HEK293T (cell line): ENCODE results near the gene SCUBE1.

Experiments
- CTCF ChIA-PET: fragments of 350-600 bp; formaldehyde crosslinking; extraction: SDS; loops from one replicate; lab custom pipeline; 2021; ENCODE audit warnings: antibody characterized with exemption, inconsistent platforms; lab: Yijun Ruan, JAX
- POLR2A ChIA-PET: fragments of 350-600 bp; formaldehyde crosslinking; extraction: SDS; loops from one replicate; lab custom pipeline; 2020; ENCODE audit warnings: antibody characterized with exemption, inconsistent platforms; lab: Yijun Ruan, JAX
- DNase-seq: peaks from one replicate; pipeline ENCODE4 v3.0.0; 2012; ENCODE audit warnings: mixed read lengths; ENCODE audit errors: extremely low spot score
- ARNT ChIP-seq: fragments of 450-650 bp; IDR thresholded peaks from 2 replicates; pipeline ENCODE4 v1.6.1; 2017; ENCODE audit warnings: mild to moderate bottlenecking
- BHLHE40 ChIP-seq: fragments of 450-650 bp; IDR thresholded peaks from 2 replicates; pipeline ENCODE4 v1.6.1; 2016; ENCODE audit warnings: mild to moderate bottlenecking, moderate library complexity, borderline replicate concordance
- CTBP1 ChIP-seq: fragments of 450-650 bp; IDR thresholded peaks from 2 replicates; pipeline ENCODE4 v1.6.1; 2016; ENCODE audit warnings: borderline replicate concordance
- ELF4 ChIP-seq: fragments of 450-650 bp; IDR thresholded peaks from 2 replicates; pipeline ENCODE4 v1.6.1; 2017; ENCODE audit warnings: antibody characterized with exemption
- FOXA1 ChIP-seq: fragments of 450-650 bp; IDR thresholded peaks from 2 replicates; pipeline ENCODE4 v1.6.1; 2016; ENCODE audit warnings: mild to moderate bottlenecking
- FOXK2 ChIP-seq: fragments of 450-650 bp; IDR thresholded peaks from 2 replicates; pipeline ENCODE4 v1.6.1; 2016; ENCODE audit warnings: mild to moderate bottlenecking
- FOXM1 ChIP-seq: fragments of 450-650 bp; IDR thresholded peaks from 2 replicates; pipeline ENCODE4 v1.6.1; 2017; ENCODE audit warnings: mild to moderate bottlenecking, borderline replicate concordance
- HDGF ChIP-seq: fragments of 450-650 bp; IDR thresholded peaks from 2 replicates; pipeline ENCODE4 v1.6.1; 2017; ENCODE audit warnings: antibody characterized with exemption, borderline replicate concordance
- L3MBTL2 ChIP-seq: fragments of 450-650 bp; conservative IDR thresholded peaks from 2 replicates; pipeline ENCODE4 v1.6.1; 2016; ENCODE audit warnings: mild to moderate bottlenecking
- LEF1 ChIP-seq: fragments of 450-650 bp; IDR thresholded peaks from 2 replicates; pipeline ENCODE4 v1.6.1; 2017; ENCODE audit warnings: mild to moderate bottlenecking, borderline replicate concordance
- NFRKB ChIP-seq: fragments of 450-650 bp; IDR thresholded peaks from 2 replicates; pipeline ENCODE4 v1.6.1; 2016; ENCODE audit warnings: mild to moderate bottlenecking, moderate library complexity
- SP1 ChIP-seq: fragments of 450-650 bp; IDR thresholded peaks from 2 replicates; pipeline ENCODE4 v1.6.1; 2017
- SUZ12 ChIP-seq: fragments of 450-650 bp; IDR thresholded peaks from 2 replicates; pipeline ENCODE4 v1.6.1; 2016; ENCODE audit warnings: mild to moderate bottlenecking
- TARDBP ChIP-seq: fragments of 450-650 bp; IDR thresholded peaks from 2 replicates; pipeline ENCODE4 v1.6.1; 2016
- ZNF384 ChIP-seq: fragments of 450-650 bp; IDR thresholded peaks from 2 replicates; pipeline ENCODE4 v1.6.1; 2016
- TF ChIP-seq, protein P1 (sequence below): fragments of 450-650 bp; IDR thresholded peaks from 2 replicates; pipeline ENCODE4 v1.6.1; 2016

The SCUBE1 gene

DNA sequence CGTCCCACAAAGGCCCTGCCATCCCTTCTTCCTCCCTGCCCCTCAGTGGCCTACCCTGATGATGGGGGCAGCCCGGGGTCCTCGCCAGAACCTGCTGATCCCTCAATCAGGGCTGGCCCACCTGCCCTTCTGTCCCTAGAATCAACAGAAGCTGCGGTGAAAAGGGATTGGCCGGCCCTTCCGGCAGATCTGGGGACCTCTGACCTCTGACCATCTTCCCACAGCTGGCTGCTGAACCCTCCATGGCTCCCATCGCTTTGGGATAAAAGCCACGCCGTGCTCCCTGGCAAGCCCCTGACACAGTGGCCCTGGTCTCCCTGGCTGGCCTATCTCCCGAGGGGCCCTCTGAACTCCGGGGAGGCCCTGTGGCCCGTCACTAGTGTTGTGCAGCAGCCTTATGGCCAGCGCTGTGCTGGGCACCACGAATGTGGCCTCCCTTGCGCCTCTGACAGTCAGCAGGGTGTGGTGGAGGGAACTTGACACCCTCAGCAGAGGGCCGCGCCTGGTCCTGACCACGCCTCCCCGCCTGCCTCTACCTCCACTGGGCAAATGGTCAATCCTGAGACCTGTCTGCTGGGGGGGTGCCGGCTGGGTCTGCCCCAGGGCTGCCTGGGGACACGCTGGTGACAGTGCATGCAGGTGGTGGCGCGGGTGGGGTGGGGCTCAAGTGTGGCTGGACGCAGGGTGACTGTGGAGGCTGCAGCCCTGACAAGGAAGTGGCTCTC lies 98.2 kb downstream of the SCUBE1 start:
- TF ChIP-seq CTBP1 (no peak), ARNT (no peak), BHLHE40 (no peak), SP1 (no peak), TARDBP (no peak)
- ChIA-PET CTCF (no interaction called here), POLR2A (no interaction called here)

DNA sequence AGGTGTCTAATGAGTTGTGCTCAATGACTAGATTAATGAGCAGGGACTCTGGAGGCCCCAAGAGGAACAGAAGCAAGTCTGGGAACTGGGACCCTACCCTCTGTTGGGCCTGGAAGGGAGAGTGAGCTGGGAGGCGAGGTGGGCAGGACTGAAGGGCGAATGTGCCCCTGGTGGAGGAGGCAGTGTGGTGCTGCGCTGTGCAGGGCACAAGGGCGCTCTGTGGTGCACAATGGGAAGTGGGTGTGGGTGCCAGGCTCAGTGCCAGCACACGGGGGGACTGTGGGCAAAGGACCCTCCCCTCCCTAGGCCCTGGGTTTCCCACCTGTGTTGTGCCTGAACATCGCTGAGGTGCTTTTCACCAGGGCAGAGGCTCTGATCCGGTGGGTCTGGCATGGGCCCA lies 98.8 kb downstream of the SCUBE1 start:
- DNase-seq = no peak
- no peak for TF ChIP-seq HDGF
- no peak for TF ChIP-seq CTBP1
- TF ChIP-seq, protein P1, sequence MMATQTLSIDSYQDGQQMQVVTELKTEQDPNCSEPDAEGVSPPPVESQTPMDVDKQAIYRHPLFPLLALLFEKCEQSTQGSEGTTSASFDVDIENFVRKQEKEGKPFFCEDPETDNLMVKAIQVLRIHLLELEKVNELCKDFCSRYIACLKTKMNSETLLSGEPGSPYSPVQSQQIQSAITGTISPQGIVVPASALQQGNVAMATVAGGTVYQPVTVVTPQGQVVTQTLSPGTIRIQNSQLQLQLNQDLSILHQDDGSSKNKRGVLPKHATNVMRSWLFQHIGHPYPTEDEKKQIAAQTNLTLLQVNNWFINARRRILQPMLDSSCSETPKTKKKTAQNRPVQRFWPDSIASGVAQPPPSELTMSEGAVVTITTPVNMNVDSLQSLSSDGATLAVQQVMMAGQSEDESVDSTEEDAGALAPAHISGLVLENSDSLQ = no peak
- no peak for TF ChIP-seq FOXM1
- TF ChIP-seq LEF1 = no peak
- TF ChIP-seq L3MBTL2 = no peak
- TF ChIP-seq NFRKB = no peak
- ChIA-PET CTCF (interaction anchor here (1.3 kb wide), 1 partner anchor 25 kb away, joined by 3 read pairs; no protein-coding TSS in a partner anchor), POLR2A (no interaction called here)

More for the DNA sequence above, 98.2 kb downstream of the SCUBE1 start:
- DNase-seq = no peak

DNA sequence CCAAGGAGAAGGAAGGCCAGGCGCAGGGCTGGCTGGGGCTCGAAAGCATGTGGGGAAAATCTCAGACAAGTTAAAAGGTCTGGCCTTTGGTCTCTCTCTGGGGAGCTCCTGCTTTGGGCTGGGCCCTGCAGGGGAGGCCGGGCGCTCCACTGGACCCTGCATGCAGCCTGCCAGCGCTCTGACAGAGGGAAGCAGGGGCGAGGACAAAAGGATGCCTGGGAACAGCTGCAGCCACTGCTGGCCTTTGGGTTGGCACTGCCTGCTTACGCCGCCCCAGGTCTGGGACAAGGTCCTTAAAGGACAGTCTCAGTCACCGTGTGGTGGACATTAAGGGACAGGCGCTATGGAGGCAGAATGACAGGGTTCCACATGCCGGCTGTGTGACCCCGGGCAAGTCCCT lies 99.8 kb downstream of the SCUBE1 start:
- no peak for TF ChIP-seq CTBP1
- TF ChIP-seq, protein P1 = no peak
- TF ChIP-seq SUZ12 = no peak
- no peak for TF ChIP-seq NFRKB
- CTCF ChIA-PET = interaction anchor here (1.3 kb wide), 1 partner anchor 27 kb away, joined by 3 read pairs; no protein-coding TSS in a partner anchor
- POLR2A ChIA-PET = no interaction called here
- DNase-seq = no peak

DNA sequence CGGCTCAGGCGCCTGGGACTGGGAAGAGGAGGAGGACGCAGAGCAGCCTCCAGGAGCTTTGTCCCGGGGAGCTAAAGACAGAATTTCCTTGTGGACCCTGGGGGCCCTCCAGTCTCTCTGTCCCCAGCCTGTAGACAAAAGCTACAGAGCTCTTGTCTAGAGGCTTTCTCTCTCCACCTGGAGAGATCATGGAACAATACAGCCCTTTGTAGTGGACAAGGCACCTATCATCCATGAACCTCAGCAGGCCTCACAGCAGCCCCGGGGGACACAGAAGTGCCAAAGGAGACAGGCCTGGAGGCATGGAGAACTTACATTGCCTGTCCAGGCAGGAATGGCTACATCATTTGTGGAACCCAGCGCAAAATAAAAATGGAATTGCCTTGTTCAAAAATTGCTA lies 100.5 kb downstream of the SCUBE1 start:
- CTCF ChIA-PET = no interaction called here
- TF ChIP-seq FOXM1 = no peak
- TF ChIP-seq HDGF = no peak
- POLR2A ChIA-PET = no interaction called here
- DNase-seq = no peak

DNA sequence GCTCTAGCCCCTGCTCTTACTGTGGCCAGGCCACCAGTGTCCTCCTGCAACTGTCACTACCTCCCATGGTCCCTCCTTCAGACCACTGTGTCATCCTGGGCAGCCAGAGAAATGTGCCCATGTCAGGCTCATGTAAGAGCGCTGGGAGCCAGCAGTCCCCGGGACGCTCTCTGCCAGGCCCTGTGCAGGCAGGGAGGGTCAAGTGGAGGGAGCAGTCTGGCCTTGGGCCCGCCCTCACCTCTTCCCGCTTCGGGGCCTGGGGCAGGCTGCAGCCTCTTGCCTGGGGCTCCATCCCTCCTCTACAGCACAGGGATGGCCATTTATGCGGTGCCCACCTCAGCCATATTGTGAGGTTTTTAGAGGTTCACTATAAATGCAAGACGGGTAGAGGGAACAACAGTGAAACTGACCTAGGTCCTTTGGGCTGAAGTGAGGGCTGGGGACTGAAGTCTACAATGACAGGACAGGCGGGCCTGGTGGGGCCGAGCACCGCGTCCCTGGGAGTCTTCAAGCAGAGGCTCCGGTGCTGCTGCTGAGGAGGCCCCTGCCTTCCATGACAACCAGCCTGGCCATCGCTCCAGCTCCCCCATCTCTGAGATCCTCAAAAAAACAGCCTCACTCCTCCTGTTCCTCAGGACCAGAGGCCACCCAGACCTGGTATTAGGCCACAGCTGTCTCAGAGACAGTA lies 101.3 kb downstream of the SCUBE1 start:
- TF ChIP-seq L3MBTL2 = no peak
- no peak for TF ChIP-seq ARNT
- TF ChIP-seq FOXK2 = no peak
- CTCF ChIA-PET = no interaction called here
- no peak for DNase-seq
- POLR2A ChIA-PET = no interaction called here

DNA sequence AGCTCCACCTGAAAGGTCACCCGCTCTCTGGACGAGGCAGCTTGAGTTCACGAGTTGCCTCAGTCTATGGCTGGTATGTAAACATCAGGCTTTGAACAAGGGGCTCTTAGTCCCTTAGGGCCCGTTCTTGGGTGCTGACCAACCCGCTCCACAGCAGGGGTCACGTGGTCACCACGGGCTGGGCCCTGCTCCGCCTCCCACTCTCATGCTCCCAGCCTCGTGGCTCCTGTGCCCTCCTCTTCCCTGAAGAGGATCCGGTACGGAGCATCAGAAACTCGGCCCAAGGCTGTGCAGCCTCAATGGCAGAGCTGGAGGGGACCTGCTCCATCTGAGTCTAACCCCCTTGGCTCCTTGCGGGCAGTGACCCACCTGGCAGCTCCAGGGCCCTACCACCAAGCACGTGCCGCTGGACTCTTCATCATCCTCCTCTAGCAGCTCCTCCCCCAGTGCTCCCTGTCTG lies 102.0 kb downstream of the SCUBE1 start:
- ChIA-PET CTCF (no interaction called here), POLR2A (no interaction called here)
- no peak for DNase-seq
- no peak for TF ChIP-seq FOXM1
- TF ChIP-seq BHLHE40 = no peak
- no peak for TF ChIP-seq LEF1
- no peak for TF ChIP-seq TARDBP
- TF ChIP-seq NFRKB = no peak
- TF ChIP-seq FOXA1 = no peak
- TF ChIP-seq ARNT = no peak
- TF ChIP-seq SP1 = no peak
- TF ChIP-seq, protein P1 = no peak
- TF ChIP-seq ZNF384 = no peak
- TF ChIP-seq SUZ12 = no peak
- TF ChIP-seq FOXK2 = no peak
- no peak for TF ChIP-seq CTBP1
- no peak for TF ChIP-seq HDGF
- no peak for TF ChIP-seq ELF4

DNA sequence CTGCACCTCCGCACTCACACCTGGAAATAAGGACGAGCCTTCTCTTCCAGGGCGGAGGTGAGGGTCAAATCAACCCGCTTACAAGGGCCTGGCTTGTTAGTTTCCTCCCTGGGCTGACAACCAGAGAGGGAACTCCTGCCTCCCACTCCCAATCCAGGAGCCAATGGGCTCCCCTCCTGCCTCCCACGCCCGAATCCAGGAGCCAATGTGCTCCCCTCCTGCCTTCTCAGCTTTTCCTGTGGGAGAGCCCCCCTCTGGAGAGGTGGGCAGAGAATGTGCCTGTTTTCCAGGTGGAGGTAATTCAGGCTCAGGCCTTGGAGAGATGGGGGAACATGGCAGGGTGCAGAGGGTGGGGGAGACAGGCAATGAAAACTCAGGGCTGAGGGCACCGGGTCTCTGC lies 102.6 kb downstream of the SCUBE1 start:
- ChIA-PET CTCF (interaction anchor here (0.5 kb wide), 1 partner anchor 586 kb away, joined by 5 read pairs; no protein-coding TSS in a partner anchor), POLR2A (no interaction called here)

More for the DNA sequence above, 102.6 kb downstream of the SCUBE1 start:
- TF ChIP-seq ARNT (no peak), ZNF384 (no peak), FOXA1 (no peak), ELF4 (no peak), NFRKB (no peak), SP1 (no peak), LEF1 (no peak), HDGF (no peak), FOXK2 (no peak), BHLHE40 (no peak)
- TF ChIP-seq, protein P1 = no peak
- DNase-seq = no peak
